GM18505 (cell line): ENCODE results near the gene FLT3.
"Not testable (repeated sequence)": the region's sequence is repeated elsewhere in the genome, so short reads cannot be mapped to it uniquely, and the experiment has no call there.

ENCODE experiments used
- ATAC-seq: cut with Tn5 transposase; IDR thresholded peaks from one replicate; pipeline ENCODE4 v1.9.1; 2021; ENCODE audit not compliant: unreplicated experiment
- POLR2A ChIP-seq: IDR thresholded peaks from 4 replicates; pipeline ENCODE4 v1.6.1; 2011; ENCODE audit warnings: borderline replicate concordance; ENCODE audit not compliant: insufficient read depth, insufficient read length; ENCODE audit errors: extremely low read depth

The FLT3 gene

GRCh38 chr13:27965343-27965739 is 135.0 kb downstream of the FLT3 start:
- TF ChIP-seq POLR2A, result no peak
- no peak for ATAC-seq

DNA sequence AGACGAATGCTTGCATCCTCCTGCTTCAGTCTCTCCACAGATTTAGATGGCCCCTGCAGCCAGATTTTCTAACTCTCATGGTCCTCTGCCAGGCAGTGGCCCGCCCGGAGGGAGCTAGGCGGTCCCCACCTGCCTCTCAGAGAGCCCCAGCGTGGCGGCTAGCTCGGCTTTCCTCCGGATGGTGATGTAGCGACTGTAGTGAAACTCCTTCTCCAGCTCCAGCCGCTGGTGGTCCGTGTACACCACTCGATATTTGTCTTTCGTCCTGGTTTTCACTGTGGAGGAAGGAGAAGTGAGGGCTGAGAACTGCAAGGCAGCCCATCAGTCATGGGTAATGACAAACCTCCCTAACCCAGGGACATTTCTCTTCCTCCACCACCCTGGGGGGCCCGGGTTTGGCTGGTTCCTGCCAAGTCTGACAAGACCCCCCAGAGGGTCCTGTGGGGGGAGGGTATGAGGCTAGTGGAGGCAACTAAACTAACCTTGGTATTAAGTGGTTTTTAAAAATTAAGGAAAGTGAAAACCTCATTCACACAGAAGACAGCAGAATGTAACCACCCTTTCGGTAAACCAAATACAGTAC is 135.5 kb downstream of the FLT3 start:
- no peak for TF ChIP-seq POLR2A

GRCh38 chr13:27964206-27964605 is 136.2 kb downstream of the FLT3 start:
- not testable (repeated sequence) for ATAC-seq

More for the DNA sequence above, 135.5 kb downstream of the FLT3 start:
- ATAC-seq, result no peak

- no peak for ATAC-seq
- no peak for TF ChIP-seq POLR2A
These were observed 136.9 kb downstream of the FLT3 start for GRCh38 chr13:27963491-27963890.

GRCh38 chr13:27962982-27963381 is 137.4 kb downstream of the FLT3 start:
- no peak for ATAC-seq
- no peak for TF ChIP-seq POLR2A

GRCh38 chr13:27962128-27962841 is 138.1 kb downstream of the FLT3 start:
- no peak for ATAC-seq

GRCh38 chr13:27961227-27962085 is 138.9 kb downstream of the FLT3 start:
- ATAC-seq, result no peak
- TF ChIP-seq POLR2A, result no peak

More at GRCh38 chr13:27962128-27962841, 138.1 kb downstream of the FLT3 start:
- TF ChIP-seq POLR2A, result no peak

GRCh38 chr13:27960362-27961226 is 139.8 kb downstream of the FLT3 start:
- no peak for ATAC-seq
- no peak for TF ChIP-seq POLR2A

- TF ChIP-seq POLR2A, result no peak
- no peak for ATAC-seq
These were observed 140.4 kb downstream of the FLT3 start for GRCh38 chr13:27959976-27960361.

DNA sequence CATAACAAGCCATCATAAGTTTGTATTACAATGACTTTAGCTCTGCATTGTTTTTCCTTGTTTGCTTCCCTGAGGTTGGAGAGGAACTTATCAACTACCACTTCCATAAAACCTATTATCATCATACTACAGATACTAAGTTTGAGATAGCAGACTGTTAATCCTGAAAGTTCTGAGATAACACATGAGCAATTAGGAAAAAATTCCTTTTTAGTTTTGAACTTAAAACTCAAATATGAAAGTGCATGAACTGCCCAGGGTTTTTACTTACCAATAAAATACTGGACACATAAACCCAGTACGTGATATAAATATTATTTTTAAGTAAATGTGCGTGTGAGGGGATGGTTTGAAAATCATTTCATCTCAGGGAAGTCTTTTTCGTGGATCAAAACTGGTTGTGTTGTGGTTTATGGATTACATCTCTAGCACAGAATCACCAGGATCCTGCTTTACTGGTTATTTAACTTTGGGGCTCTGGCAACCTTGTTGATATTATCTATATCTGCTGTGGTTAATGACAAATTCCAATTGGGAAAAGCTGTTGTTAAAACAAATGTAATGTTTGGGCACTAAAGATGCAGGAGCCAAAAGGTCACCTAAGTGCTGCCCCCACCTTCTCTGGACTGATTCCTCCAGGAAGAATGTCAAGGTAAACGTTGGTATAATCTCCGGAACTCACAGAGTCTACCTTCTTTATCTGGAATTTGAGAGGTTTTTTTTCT is 143.6 kb downstream of the FLT3 start:
- no peak for ATAC-seq
- no peak for TF ChIP-seq POLR2A

- no peak for TF ChIP-seq POLR2A
- ATAC-seq, result no peak
These were observed 145.3 kb downstream of the FLT3 start for GRCh38 chr13:27955014-27955591.

DNA sequence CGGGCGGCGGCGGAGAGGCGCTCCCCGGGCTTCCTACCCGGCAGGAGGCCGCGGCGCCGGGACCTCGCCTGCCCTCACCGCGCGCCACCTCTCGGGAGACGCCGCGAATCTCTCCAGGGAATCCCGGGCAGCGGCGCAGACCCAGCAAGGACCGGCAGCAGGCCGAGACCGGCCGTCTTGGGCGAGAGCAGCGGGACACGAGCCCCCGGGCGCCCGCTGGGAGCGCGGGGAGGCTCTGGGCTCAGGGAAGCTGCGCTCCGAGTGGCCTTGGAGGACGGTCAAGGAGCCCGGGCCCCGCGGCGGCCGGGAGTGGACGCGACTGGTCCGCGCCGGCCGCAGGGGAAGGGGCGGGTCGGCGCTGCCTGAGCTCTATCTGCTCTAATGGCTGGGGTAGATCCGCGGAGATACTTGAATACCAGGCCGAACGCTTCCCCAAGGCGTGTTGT is 145.9 kb downstream of the FLT3 start:
- no peak for TF ChIP-seq POLR2A
- peak; percentile 32 for ATAC-seq

- TF ChIP-seq POLR2A, result no peak
- ATAC-seq, result peak; percentile 92
These were observed 146.5 kb downstream of the FLT3 start for GRCh38 chr13:27953676-27954405.
